ENCODE data around the gene GP2.

GRCh38 chr16:20260215-20261009 is 66.9 kb downstream of the GP2 start:
- no peak for TF ChIP-seq POLR2A (IDR thresholded peaks at IDR 0.05)
- TF ChIP-seq POLR2AphosphoS5 (IDR thresholded peaks at IDR 0.05): no peak
